ENCODE results near the gene EFS. TPM values are rescaled to one million over a fixed set of nuclear protein-coding genes. Genes with fewer than 3 reads are reported as not detected.
"Not testable (repeated sequence)": the region's sequence is repeated elsewhere in the genome, so short reads cannot be mapped to it uniquely, and the experiment has no call there.

EFS gene
- total RNA-seq, 2 experiments from 2014 or later: not detected

DNA sequence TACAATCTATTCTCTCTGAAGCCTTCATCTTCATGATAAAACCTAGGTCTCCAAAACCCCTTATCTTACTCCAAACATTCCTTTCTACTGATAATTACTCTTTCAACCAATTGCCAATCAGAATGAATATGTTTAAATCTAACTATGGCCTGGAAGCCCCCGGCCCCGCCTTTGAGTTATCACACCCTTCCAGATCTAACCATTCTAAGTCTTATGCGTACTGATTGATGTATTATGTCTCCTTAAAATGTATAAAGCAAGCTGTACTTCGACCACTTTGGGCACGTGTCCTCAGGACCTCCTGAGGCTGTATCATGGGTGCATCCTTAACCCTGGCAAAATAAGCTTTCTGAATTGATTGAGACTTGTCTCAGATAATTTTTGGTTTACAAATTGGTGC is 29.3 kb downstream of the EFS start:
- peaks cover 3% of the 10 kb centered on the region for H3K9me3 Mint-ChIP-seq
- H3K27ac Mint-ChIP-seq: no peak overlapping the region
- ATAC-seq (ENCODE audit: low read depth): no peak
- peaks cover 14% of the 10 kb centered on the region for H3K27me3 Mint-ChIP-seq
- H3K4me3 Mint-ChIP-seq: no peak overlapping the region
- DNase-seq: no peak
- no peaks in the 10 kb centered on the region for H3K4me1 Mint-ChIP-seq
- POLR2A ChIA-PET: no interaction called here
- H3K36me3 Mint-ChIP-seq: no peaks in the 10 kb centered on the region

DNA sequence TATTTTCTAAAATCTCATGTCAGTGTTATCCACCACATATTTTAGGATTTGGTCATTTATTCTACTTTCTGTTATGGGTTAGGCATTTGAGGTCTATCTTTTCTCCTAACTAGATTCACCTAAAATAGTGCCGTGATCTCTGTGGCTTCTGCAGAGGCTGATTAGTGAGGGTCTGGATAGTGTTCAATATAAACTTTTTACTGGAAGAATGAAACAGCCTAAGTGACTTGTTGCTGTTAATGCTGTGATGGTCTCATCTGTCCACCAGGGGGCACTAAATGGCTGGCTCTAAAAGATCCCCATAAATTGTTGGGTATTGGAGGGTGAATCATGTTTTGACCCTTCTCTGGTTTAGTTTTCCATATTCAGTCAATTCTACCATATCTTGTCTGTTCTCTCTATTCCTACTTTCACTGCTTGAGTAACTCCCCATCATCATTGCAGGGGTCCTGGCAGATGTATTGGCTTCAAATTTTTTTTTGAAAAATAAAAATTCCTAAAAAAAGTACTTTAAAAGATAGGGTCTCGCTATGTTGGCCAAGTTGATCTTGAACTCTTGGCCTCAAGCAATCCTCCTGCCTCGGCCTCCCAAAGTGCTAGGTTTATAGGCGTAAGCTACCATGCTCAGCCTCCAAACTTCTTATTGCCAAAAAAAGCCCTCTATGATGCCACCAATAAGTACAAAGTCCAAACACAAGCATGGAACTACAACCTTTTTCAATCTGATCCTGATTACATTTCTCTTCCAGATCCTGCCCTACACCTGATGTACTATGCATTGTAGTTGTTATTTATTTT is 36.8 kb downstream of the EFS start:
- Mint-ChIP-seq H3K36me3 (peaks cover 13% of the 10 kb centered on the region), H3K27me3 (no peaks in the 10 kb centered on the region), H3K9me3 (no peaks in the 10 kb centered on the region), H3K4me3 (no peak overlapping the region), H3K4me1 (peaks cover 7% of the 10 kb centered on the region), H3K27ac (no peak overlapping the region)
- ATAC-seq (ENCODE audit: low read depth) (peak; percentile 66), DNase-seq (no peak)
- POLR2A ChIA-PET: no interaction called here

- POLR2A ChIA-PET: interaction anchor here (0.9 to 2.2 kb wide), 3 partner anchors 24 to 67 kb away, joined by 3 to 11 read pairs (median 3); partner anchors contain the start of gene PPP1R3E
- Mint-ChIP-seq H3K4me1 (peaks cover 16% of the 10 kb centered on the region), H3K9me3 (no peaks in the 10 kb centered on the region), H3K4me3 (no peak overlapping the region), H3K27me3 (no peaks in the 10 kb centered on the region), H3K36me3 (peaks cover 19% of the 10 kb centered on the region), H3K27ac (no peak overlapping the region)
- DNase-seq: no peak
- ATAC-seq (ENCODE audit: low read depth): no peak
Observed at GRCh38 chr14:23326491-23327332, 38.3 kb downstream of the EFS start.

GRCh38 chr14:23325746-23326145 is 39.2 kb downstream of the EFS start:
- H3K4me1 Mint-ChIP-seq: peaks cover 16% of the 10 kb centered on the region
- not testable (repeated sequence) for H3K9me3 Mint-ChIP-seq

DNA sequence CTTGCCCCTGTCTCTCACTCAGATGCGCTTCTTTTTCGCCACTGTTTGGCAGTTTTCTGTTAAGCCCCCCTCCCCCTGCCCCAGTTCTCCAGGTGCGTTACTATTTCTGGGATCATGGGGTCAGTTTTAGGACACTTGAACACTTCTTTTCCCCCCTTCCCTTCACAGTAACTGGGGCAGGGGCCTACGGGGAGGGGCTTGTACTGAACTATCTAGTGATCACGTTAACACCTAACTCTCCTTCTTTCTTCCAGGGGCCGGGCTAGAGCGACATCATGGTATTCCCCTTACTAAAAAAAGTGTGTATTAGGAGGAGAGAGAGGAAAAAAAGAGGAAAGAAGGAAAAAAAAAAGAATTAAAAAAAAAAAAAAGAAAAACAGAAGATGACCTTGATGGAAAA is 40.0 kb downstream of the EFS start:
- Mint-ChIP-seq H3K27me3 (no peaks in the 10 kb centered on the region), H3K4me1 (peaks cover 24% of the 10 kb centered on the region), H3K9me3 (no peaks in the 10 kb centered on the region), H3K27ac (no peak overlapping the region), H3K36me3 (peaks cover 19% of the 10 kb centered on the region), H3K4me3 (no peak overlapping the region)
- ATAC-seq (ENCODE audit: low read depth): no peak
- POLR2A ChIA-PET: interaction anchor here (1.1 kb wide), 1 partner anchor 55 kb away, joined by 3 read pairs; no protein-coding TSS in a partner anchor
- no peak for DNase-seq

More at GRCh38 chr14:23325746-23326145, 39.2 kb downstream of the EFS start:
- H3K27ac Mint-ChIP-seq; ATAC-seq (ENCODE audit: low read depth); H3K4me3 Mint-ChIP-seq; H3K27me3 Mint-ChIP-seq; DNase-seq: not testable (repeated sequence)
- POLR2A ChIA-PET: interaction anchor here (2.2 kb wide), 1 partner anchor 54 kb away, joined by 11 read pairs; no protein-coding TSS in a partner anchor
- H3K36me3 Mint-ChIP-seq: peaks cover 19% of the 10 kb centered on the region

DNA sequence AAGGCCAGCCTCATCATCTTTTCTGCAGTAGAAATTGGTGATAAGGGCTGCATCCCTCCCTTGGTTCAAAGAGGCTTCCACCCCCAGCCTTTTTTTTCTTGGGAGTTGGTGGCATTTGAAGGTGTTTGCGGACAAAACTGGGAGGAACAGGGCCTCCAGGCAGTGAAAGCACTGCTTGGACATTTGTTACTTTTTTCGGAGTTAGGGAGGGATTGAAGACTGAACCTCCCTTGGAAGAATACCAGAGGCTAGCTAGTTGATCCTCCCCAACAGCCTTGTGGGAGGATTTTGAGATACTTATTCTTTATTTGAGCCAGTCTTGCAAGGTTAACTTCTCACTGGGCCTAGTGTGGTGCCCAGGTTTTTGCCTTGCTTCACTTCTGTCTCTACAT is 40.5 kb downstream of the EFS start:
- ATAC-seq (ENCODE audit: low read depth) (no peak), DNase-seq (no peak)
- peaks cover 22% of the 10 kb centered on the region for H3K36me3 Mint-ChIP-seq
- H3K27me3 Mint-ChIP-seq: no peaks in the 10 kb centered on the region
- H3K27ac Mint-ChIP-seq: no peak overlapping the region
- H3K9me3 Mint-ChIP-seq: no peaks in the 10 kb centered on the region
- peaks cover 29% of the 10 kb centered on the region for H3K4me1 Mint-ChIP-seq
- H3K4me3 Mint-ChIP-seq: no peak overlapping the region
- POLR2A ChIA-PET: interaction anchor here (1.1 kb wide), 1 partner anchor 56 kb away, joined by 3 read pairs; no protein-coding TSS in a partner anchor

- POLR2A ChIA-PET: interaction anchor here (1.1 to 6.4 kb wide), 2 partner anchors 22 to 56 kb away, joined by 3 to 182 read pairs; partner anchors contain the start of gene PPP1R3E
- Mint-ChIP-seq H3K9me3 (no peaks in the 10 kb centered on the region), H3K4me3 (no peak overlapping the region), H3K27me3 (no peaks in the 10 kb centered on the region), H3K36me3 (peaks cover 22% of the 10 kb centered on the region), H3K4me1 (peaks cover 29% of the 10 kb centered on the region), H3K27ac (no peak overlapping the region)
- no peak for DNase-seq
- no peak for ATAC-seq (ENCODE audit: low read depth)
Observed at GRCh38 chr14:23323838-23324454, 41.0 kb downstream of the EFS start.

DNA sequence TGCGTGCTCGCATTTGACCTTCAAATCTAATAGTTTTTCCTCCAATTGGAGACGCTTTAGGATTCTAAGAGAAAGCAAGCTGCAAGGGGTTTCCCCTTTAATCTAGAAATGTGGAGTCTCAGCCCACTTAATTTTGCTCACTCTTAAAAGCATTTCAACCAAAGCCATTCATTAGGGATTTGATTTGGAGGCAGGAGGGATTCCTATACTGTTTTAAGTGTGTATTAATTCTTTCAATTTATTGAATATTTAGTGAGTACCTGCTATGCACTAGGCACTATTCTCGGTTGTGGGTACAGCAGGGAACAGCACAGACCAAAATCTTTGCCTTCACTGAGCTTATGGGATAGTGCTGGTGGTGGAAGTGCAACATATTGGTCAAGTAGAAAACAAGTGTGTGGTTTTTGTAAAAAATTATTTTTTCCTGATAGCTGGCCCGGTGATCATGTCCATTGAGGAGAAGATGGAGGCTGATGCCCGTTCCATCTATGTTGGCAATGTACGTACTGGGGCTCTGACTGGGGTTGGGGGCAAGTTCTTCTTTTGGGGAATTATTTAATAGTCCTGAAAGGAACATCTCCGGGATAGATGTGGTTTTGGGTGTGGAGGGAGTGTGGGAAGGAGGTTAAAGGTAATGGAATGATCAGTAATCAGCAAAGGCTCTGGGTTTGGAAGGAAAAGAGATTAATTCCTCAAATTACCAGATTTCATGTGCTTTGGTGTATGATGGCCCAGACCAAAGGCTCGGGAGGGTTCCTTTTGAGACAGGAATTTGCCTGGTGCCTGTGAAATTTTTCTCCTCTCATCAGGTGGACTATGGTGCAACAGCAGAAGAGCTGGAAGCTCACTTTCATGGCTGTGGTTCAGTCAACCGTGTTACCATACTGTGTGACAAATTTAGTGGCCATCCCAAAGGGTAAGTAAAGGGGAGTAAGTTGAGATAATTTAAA is 42.1 kb downstream of the EFS start:
- peak overlapping the region; percentile 90 for H3K27ac Mint-ChIP-seq
- POLR2A ChIA-PET: interaction anchor here (1.0 to 6.4 kb wide), 8 partner anchors 20 to 316 kb away, joined by 3 to 182 read pairs (median 18); partner anchors contain the start of genes ACIN1, C14orf119, CEBPE and HOMEZ
- no peaks in the 10 kb centered on the region for H3K27me3 Mint-ChIP-seq
- H3K4me1 Mint-ChIP-seq: peaks cover 27% of the 10 kb centered on the region
- peaks cover 22% of the 10 kb centered on the region for H3K36me3 Mint-ChIP-seq
- no peak for ATAC-seq (ENCODE audit: low read depth)
- H3K4me3 Mint-ChIP-seq: peak overlapping the region; percentile 94
- no peaks in the 10 kb centered on the region for H3K9me3 Mint-ChIP-seq
- no peak for DNase-seq

DNA sequence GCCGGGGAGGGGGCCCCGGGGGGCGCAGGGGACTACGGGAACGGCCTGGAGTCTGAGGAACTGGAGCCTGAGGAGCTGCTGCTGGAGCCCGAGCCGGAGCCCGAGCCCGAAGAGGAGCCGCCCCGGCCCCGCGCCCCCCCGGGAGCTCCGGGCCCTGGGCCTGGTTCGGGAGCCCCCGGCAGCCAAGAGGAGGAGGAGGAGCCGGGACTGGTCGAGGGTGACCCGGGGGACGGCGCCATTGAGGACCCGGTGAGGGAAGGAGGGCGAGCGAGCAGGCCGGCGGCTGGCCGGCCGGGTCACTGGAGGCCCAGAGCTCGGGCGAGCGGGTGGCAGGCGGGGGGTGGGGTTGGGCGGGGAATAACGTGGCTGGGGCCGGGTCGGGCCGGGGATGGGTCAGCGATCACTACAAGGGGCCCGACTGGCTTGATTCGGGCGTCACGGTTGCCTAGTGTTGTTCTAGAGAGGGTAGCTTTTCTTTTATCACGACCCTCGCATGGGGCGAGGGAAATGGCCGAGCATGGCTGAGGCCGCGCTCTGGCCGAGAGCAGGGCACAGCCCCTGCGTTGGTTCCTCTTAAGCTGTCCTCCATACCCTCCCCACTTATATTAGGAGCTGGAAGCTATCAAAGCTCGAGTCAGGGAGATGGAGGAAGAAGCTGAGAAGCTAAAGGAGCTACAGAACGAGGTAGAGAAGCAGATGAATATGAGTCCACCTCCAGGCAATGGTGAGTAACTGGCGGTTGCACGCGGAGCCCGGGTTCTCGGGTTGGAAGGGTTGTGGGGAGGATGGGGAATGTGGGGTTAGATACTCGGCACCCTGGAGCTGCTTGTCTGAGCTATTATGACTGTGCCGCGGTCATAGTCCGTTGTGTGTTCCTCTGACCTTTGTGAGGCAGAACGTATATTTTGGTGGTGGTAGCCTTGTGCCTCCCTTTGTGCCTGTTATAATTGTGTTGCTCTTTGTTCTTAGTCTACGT is 43.1 kb downstream of the EFS start:
- ATAC-seq (ENCODE audit: low read depth) (no peak), DNase-seq (peak; percentile 59)
- POLR2A ChIA-PET: interaction anchor here (0.5 to 6.4 kb wide), 22 partner anchors 12 to 1883 kb away, joined by 3 to 182 read pairs (median 5); partner anchors contain the start of genes ACIN1, BCL2L2, C14orf119 and CEBPE
- Mint-ChIP-seq H3K27me3 (no peaks in the 10 kb centered on the region), H3K4me3 (peak overlapping the region; percentile 94), H3K36me3 (peaks cover 22% of the 10 kb centered on the region), H3K9me3 (no peaks in the 10 kb centered on the region), H3K4me1 (peaks cover 27% of the 10 kb centered on the region), H3K27ac (peak overlapping the region; percentile 90)

- H3K27me3 Mint-ChIP-seq: no peaks in the 10 kb centered on the region
- peak; percentile 93 for DNase-seq
- H3K27ac Mint-ChIP-seq: peak within 1 kb of the TSS; percentile 98
- H3K4me1 Mint-ChIP-seq: peaks cover 27% of the 10 kb centered on the region
- POLR2A ChIA-PET: interaction anchor here (0.5 to 6.4 kb wide), 29 partner anchors 11 to 1882 kb away, joined by 3 to 182 read pairs (median 4); partner anchors contain the start of genes ACIN1, BCL2L2, C14orf119 and CEBPE
- H3K9me3 Mint-ChIP-seq: no peaks in the 10 kb centered on the region
- peak; percentile 92 for ATAC-seq (ENCODE audit: low read depth)
- peaks cover 19% of the 10 kb centered on the region for H3K36me3 Mint-ChIP-seq
- H3K4me3 Mint-ChIP-seq: peak within 1 kb of the TSS; percentile 94
Observed at GRCh38 chr14:23320584-23321571, 44.1 kb downstream of the EFS start, which contains the start of gene PABPN1. PABPN1 (plus strand) TSS chr14:23321457; CDS start chr14:23321470, 13 bp downstream.

Measured in activated naive CD8-positive, alpha-beta T cell treated with anti-CD3 and anti-CD28 coated beads, Interleukin-2, amount 10 ng/mL, durations not matched to agents 7 days and 5 days (primary cell).